H1 (cell line): Measurements from ENCODE around the gene ABHD18.
"Not testable (repeated sequence)": the region's sequence is repeated elsewhere in the genome, so short reads cannot be mapped to it uniquely, and the experiment has no call there.

Experiments used
- ASH2L ChIP-seq: fragments of 200-600, 300-600 bp; sonication (generic); IDR thresholded peaks from one replicate; pipeline ENCODE4 v1.7.1; 2017; ENCODE audit warnings: low read length
- CHD2 ChIP-seq: IDR thresholded peaks from 2 replicates; pipeline ENCODE4 v1.6.1; 2012; ENCODE audit warnings: low read length, improper control_type of control experiment
- EP300 ChIP-seq, 2 experiments: IDR thresholded peaks; 1 replicate in 1 of 2; 2 replicates in 1 of 2; pipeline ENCODE4 v1.6.1; 2011 to 2012; ENCODE audit warnings: low read depth in 2 of 2, low read length in 2 of 2, mild to moderate bottlenecking in 2 of 2, borderline replicate concordance in 1 of 2, inconsistent platforms in 1 of 2, moderate library complexity in 1 of 2
- GTF2F1 ChIP-seq: IDR thresholded peaks from 2 replicates; pipeline ENCODE4 v1.6.1; 2012; ENCODE audit warnings: low read depth, low read length, improper control_type of control experiment, borderline replicate concordance
- HDAC6 ChIP-seq: IDR thresholded peaks from one replicate; pipeline ENCODE4 v1.7.1; 2012; ENCODE audit warnings: low read depth, mild to moderate bottlenecking, inconsistent platforms, low read length, moderate library complexity
- NRF1 ChIP-seq: IDR thresholded peaks from 2 replicates; pipeline ENCODE4 v1.6.1; 2011; ENCODE audit warnings: mild to moderate bottlenecking, low read depth, low read length, improper control_type of control experiment
- POLR2A ChIP-seq, 2 experiments: IDR thresholded peaks; 1 replicate in 1 of 2; 2 replicates in 1 of 2; pipeline ENCODE4 v1.6.1; 2011; ENCODE audit warnings: low read depth in 2 of 2, low read length in 2 of 2, mild to moderate bottlenecking in 2 of 2; ENCODE audit errors: control extremely low read depth in 1 of 2
- POLR2AphosphoS5 ChIP-seq: IDR thresholded peaks from 2 replicates; pipeline ENCODE4 v1.6.1; 2011; ENCODE audit warnings: low read depth, low read length
- RNF2 ChIP-seq: fragments of 200-900, 300-1000 bp; sonication (generic); IDR thresholded peaks from 2 replicates; pipeline ENCODE4 v1.7.1; 2016; ENCODE audit warnings: borderline replicate concordance, low read depth, mild to moderate bottlenecking, antibody characterized with exemption, low read length; ENCODE audit not compliant: poor library complexity, severe bottlenecking; ENCODE audit errors: missing control alignments
- TAF1 ChIP-seq: IDR thresholded peaks from 2 replicates; pipeline ENCODE4 v1.6.1; 2011; ENCODE audit warnings: mild to moderate bottlenecking, low read depth, low read length
- TF ChIP-seq, protein P1 (sequence below), 3 experiments: IDR thresholded peaks; 1 replicate in 2 of 3; 2 replicates in 1 of 3; pipeline versions ENCODE4 v1.5.1 to v1.6.1; 2011; ENCODE audit warnings: low read length in 3 of 3, mild to moderate bottlenecking in 3 of 3, inconsistent platforms in 2 of 3, low read depth in 1 of 3, moderate library complexity in 1 of 3; ENCODE audit not compliant: insufficient read depth in 1 of 3; ENCODE audit errors: control extremely low read depth in 1 of 3
- TF ChIP-seq, protein P2 (sequence below): IDR thresholded peaks from 2 replicates; pipeline ENCODE4 v1.6.1; 2012; ENCODE audit warnings: inconsistent platforms
- TF ChIP-seq, protein P3 (sequence below): IDR thresholded peaks from 2 replicates; pipeline ENCODE4 v1.6.1; 2011; ENCODE audit warnings: low read length, improper control_type of control experiment

DNA sequence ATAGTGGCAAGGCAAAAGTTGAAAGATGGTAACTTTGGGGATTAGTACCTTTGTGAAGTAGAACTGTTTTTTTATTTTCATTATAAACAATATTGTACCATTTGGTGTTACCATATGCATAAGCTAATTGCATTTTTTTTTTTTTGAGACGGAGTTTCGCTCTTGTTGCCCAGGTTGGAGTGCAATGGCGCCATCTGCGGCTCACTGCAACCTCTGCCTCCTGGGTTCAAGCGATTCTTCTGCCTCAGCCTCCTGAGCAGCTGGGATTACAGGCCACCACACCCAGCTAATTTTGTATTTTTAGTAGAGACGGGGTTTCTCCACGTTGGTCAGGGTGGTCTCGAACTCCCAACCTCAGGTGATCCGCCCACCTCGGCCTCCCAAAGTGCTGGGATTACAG is 86.0 kb downstream of the ABHD18 start:
- TF ChIP-seq NRF1; HDAC6; EP300 (IDR thresholded peaks at IDR 0.05; ENCODE audit: borderline replicate concordance in 1 of 2, low read depth in 2 of 2, low read length in 2 of 2); CHD2; ASH2L; POLR2AphosphoS5; GTF2F1; TAF1; POLR2A (IDR thresholded peaks at IDR 0.05; ENCODE audit: control extremely low read depth in 1 of 2, low read depth in 2 of 2, low read length in 2 of 2); RNF2: not testable (repeated sequence)
- TF ChIP-seq, protein P1, sequence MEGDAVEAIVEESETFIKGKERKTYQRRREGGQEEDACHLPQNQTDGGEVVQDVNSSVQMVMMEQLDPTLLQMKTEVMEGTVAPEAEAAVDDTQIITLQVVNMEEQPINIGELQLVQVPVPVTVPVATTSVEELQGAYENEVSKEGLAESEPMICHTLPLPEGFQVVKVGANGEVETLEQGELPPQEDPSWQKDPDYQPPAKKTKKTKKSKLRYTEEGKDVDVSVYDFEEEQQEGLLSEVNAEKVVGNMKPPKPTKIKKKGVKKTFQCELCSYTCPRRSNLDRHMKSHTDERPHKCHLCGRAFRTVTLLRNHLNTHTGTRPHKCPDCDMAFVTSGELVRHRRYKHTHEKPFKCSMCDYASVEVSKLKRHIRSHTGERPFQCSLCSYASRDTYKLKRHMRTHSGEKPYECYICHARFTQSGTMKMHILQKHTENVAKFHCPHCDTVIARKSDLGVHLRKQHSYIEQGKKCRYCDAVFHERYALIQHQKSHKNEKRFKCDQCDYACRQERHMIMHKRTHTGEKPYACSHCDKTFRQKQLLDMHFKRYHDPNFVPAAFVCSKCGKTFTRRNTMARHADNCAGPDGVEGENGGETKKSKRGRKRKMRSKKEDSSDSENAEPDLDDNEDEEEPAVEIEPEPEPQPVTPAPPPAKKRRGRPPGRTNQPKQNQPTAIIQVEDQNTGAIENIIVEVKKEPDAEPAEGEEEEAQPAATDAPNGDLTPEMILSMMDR (IDR thresholded peaks at IDR 0.05; ENCODE audit: control extremely low read depth in 1 of 3, insufficient read depth in 1 of 3, low read depth in 1 of 3, low read length in 3 of 3): peak in 2 of 3 experiments; percentile 33 to 37; a peak in 3 of 4 replicates
- TF ChIP-seq, protein P2, sequence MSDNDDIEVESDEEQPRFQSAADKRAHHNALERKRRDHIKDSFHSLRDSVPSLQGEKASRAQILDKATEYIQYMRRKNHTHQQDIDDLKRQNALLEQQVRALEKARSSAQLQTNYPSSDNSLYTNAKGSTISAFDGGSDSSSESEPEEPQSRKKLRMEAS: not testable (repeated sequence)
- TF ChIP-seq, protein P3, sequence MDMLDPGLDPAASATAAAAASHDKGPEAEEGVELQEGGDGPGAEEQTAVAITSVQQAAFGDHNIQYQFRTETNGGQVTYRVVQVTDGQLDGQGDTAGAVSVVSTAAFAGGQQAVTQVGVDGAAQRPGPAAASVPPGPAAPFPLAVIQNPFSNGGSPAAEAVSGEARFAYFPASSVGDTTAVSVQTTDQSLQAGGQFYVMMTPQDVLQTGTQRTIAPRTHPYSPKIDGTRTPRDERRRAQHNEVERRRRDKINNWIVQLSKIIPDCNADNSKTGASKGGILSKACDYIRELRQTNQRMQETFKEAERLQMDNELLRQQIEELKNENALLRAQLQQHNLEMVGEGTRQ: not testable (repeated sequence)
